Activated T-helper 1 cell treated with Interleukin-2 at 50 U/mL for 16 hours (primary cell): Measurements from ENCODE around the gene CAVIN2.

Source experiments
- DNase-seq: peaks from one replicate; pipeline ENCODE4 v3.0.0-alpha.2; 2020; ENCODE audit warnings: low read depth

The CAVIN2 gene

DNA sequence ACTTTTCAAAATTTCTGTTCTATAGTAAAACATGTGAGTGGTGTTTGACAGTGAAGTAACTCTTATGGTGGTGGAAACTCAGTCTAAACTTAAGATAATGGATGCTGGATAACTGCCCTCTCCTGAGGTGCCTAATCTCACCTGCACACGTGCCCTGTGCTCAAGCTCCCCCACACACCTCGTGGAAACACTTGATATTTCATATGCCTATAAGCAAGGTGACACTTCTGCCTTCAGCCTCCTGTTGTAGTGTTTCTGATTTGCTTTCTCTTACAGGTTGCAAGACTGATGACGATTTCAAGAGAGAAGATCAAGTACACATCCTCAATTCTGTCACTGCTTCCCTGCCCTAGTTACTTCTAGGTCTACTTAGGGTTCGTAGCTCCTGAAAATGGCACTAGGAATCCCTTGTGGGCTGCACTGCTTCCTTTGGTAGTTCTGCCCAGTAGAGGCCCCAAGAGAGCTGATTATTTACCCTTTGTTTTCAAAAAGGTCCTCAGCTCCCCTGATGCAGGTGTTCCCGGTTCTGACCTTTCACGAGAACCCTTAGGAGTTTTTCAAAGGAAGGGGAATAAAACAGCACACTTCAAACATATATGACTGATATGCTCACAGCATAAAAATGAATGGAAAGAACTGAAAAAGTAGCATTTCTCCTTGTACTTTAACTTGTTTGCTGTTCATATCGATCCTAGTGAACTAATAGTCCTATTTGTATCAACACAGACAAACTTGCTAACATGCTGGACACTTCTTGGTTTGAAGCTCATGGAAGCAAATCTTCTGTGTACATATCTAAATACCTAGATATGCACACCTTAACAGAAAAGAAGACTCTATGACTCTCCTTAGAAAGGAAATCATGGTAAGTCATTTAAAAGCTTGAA, 6.7 kb downstream of the CAVIN2 start:
- no peak for DNase-seq

DNA sequence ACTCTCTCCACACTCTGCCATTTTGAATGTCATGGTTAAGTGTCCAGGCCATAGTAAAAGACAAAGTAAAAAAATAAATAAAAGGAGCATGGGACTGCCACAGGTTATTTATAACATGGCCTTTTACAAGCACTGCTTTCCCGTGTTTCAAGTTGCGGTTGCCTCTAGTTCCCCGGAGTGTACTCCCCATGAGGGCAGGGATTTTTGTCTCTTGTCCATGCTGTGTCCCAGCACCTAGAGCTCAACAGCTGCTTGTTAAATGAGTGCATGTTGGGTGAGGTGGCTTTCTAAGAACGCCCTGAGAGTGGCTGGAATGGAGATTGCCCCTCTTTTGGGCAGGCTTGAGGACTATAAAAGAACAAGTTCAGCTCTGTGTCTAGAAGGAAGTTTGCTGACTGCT, 8.4 kb downstream of the CAVIN2 start:
- DNase-seq, result no peak

DNA sequence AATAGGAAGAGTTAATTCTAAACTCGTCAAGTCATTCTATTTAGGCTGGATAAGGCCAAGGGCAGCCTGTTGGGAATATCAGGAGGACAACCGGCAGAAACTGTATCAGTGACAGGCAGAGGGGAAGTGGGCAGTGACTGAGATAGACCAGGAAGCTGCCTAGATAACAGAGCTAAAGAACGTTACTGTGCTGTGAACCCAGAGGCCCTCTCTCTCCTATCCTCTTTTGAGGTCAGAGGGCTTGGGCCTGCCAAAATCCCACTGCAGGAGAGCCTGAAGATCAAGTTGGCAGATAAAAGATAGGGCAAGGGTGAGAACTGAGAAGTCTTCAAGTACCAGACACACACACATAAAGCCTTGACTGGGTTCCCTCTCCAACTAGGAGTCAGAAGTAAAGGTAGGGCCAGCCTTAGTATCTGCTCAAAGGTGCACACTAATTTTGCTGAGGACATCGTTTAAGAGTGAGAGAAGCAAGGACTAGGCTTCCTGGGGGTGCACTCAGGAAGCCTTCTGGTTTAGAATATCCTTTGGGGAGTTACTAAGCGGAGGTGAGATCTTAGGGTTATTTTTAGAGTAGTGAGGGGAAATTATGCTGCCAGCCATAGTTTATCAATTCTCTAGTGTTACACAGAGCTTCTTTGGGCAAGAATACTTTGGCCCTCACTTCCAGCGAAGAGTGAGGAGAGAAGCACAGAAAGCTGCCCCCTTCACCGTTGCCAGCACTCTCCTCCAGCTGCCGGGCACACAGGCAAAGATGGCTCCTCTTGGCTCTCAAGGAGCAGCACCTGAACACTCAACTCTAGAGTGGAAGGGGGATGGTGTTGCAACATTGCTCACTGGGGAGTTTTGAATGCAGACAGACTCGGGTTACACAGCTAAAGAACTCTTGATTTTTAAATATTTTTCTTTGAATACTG, 9.8 kb downstream of the CAVIN2 start:
- no peak for DNase-seq

DNA sequence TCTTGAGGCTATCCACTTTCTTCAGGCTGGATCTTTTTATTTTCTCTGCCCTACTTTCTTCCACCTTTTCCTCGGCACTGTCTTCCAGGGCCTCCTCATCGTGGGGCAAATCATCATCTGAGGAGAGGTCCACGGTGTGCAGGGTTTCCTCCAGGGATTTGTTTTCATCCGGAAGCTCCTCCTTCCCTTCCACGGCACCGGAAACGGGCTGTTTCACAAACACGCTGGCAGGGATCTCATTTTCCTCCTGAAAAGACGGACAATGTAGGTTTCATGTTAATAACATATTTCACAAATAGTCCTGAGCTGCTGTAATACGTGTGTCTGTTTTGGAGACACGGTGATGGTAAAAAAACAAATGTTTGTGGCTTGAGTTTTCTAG, 10.4 kb downstream of the CAVIN2 start:
- no peak for DNase-seq

DNA sequence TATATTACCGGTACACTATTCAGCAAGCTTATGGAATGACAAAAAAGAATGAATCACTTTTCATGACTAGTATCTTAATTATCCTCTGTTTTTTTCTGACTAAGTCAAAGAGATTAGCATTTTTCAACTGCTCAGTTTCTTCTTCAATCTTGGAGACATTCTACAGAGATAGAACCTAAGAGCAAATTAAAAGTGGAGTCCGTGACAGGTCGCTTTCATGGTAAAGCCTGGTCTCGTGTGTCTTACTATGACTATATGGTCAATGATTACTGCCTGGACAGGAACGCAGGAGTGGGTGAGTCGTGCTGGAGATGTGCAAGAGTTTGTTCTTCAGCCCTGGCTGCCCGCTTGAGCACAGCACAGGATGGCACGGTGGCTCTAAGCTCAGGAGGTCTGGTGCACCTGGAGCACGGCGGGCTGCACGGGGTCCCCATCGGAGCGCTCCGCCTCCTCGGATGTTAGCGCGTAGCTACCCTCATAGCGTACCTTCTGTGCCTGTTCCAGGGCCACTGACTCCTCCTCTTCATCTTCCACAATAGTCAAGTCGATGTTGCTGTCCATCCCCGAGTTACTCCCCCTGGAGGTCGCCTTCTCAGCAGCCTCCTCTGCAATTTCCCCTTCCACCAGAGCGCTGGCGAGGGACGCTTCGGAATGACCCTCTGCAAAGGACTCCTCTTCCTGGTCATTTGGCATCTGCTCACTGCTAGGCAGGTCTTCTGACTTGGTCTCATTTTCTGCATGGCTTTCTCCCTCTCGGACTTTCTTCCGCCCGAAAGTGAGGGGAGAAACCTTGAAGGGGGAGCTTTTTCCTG, 11.1 kb downstream of the CAVIN2 start:
- DNase-seq, result no peak

DNA sequence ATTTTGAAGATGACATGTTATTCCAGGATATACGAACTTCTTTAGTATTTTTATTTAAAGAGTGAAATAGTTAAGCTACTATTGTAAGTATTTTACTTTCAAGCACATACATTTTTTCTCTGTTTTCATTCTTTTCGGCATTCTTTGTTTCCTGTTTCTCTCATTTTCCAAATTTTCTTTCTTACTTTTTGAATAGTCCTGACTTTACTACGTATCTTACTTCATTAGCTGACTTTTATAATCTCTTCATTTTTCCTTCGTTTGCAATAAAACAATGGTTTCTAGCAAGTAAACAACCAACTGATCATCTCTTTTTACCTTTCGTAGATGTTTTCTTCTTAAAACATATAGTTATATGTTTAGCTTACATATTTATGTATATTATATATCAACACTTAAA, 11.8 kb downstream of the CAVIN2 start:
- DNase-seq, result no peak

DNA sequence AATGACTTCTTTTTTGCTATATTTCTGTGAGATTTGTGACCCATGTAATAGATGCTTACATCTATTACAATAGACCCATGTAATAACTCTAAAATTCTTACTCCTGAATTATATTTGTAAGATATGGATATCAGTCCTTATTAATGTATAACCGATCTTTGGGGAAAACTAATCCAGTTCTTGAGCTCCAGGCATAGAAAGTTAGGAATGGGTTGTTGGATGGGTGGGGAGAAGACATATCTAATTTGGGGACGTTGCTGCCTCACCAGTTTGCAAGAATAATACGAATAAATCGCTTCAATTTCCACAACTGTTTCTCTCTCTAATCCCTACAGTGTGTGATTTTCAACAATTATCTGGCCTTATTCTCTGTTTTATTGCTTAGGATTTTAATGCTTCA, 13.5 kb downstream of the CAVIN2 start:
- no peak for DNase-seq

DNA sequence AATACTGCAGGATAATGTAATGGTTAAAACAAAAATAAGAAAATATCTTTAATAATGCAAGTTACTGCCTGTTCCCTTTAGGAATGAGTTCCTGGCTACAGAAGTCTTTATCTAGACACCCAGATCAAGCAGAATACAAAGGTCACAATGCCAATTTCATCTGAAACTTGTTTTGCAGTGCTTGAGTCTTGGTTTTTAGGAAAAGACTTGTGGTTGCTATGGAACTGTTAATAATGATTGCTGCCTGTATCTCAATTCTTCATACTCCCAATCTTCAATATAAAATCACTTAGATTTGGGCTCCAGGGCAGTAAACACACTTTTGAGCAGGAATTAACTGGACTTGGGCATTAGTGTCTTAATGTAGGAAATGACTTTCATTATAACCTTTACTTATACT, 14.2 kb downstream of the CAVIN2 start:
- DNase-seq, result no peak

DNA sequence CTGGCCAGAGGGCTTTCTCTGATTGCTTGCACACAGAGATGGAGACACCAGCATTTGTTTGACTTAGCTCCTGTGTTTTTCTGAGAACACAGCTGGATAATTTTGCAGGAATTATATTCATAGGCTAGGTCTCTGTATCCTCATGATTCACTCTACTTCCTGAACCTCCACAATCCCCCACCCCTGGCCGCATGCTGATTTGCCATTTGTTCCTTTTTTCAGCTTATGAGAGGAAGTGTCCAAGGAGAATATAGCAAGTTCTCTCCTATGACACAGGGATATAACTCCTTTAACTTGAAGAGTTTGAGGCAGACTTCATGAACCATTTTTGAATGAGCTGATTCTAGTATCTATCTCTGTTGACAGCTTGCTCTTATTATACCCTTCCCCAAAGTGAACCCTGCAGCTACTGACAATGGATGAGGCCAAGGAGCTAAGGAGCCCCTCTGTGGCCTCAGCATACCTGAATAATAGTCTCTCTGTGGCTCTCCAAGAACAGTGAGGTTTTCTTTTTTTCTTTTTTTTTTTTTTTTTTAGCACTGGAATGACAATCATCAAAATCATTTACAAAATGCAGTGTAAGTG, 15.4 kb downstream of the CAVIN2 start:
- DNase-seq, result no peak

DNA sequence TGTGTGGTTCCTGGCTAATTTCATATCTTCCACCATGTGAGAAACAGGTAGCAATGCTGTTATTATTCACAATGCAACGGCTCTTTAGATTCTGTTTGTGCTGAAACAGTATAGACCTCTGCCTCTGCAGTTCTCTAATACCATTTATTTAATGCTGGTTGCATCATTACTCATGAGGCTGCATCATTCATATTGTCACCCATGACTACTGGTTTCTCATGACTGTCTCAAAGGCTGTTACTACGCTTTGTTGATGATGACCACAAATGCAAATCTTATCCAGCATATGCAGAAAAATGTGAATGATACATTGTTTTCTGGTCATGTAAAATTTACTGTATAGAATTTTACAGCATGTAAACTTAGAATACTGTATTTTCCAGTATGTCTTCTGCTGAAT, 22.5 kb downstream of the CAVIN2 start:
- no peak for DNase-seq

DNA sequence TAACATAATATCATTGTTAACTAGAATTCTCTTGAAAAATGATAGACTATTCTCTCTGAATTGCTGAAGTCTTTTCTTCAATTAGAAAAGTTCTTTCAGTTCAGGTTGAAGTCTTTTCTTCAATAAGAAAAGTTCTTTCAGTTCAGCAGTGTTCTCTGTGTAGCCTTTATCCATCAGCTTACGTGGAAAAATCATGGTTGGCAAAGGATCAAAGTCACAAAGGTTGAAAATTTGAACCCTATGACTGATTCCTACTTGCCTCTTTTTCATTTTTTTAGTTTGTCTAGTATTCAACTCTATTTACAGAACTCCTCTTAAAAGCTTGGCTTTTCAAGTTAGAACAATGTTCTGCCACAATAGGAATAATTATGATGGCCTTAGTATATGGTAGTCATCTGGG, 25.8 kb downstream of the CAVIN2 start:
- DNase-seq, result no peak

DNA sequence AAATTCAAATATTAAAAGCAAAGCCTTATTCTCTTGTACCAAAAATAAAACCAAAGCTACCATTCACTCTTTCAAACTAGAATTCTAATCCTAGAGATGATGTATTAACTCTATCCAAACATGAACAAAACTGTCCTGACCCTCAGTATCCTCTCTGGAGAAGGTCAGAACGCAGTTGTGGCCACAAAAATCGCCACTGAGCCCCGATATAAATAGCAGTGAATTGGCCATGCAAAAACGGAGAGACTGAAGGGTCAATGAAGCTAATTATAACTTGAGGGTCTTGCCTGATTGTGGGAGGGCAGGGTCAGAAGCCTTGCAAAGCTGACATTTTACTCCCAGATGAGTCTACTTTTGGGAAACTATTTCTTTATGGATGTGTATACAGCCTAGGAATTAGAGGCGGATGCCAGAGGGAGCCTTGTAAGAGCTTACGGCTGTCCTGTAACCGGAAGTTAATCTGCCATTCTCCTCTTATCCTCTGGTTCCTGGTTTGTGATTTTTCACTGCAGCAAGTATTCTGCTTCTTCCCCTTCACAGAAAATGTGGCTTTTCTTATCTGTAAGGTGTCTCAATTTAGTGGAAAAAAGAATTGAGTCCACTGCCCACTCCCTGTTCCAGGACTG, 28.1 kb downstream of the CAVIN2 start:
- DNase-seq, result no peak

DNA sequence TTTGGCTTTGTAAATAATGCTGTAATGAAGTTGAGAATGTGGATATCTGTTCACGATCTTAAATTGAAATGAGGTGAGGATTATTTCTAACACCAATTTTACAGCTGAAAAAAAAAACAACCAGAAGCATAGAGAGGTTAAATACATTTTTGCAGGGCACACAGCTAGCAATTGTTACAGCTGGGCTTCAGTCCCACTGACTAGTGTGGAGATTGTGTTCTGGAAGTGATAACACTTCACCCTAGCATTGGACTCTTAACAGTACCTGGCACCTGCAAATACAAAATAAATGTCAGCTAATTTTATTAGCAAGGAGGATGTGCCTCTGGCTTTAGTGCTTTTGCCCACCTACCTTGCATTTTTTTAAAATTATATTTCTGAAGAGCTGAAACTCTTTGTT, 28.8 kb downstream of the CAVIN2 start:
- no peak for DNase-seq

DNA sequence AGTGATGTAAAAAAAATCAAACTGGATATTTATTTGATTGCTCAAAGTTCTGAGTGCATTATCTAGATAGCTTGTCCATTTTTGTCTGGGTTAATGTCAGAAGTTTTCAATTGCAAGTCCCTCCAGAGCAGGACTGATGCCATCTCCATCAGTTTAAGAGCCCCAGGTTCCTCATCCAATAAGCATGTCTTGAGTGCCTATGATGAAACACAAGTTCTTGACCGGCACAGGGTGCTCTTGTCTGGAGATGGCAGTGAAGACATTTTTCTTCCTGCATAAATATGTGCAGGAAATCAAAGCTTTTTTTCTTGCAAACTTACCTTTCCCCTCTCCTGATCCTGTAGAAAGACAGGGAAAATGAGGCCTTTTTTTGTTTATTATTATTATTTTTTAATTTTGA, 31.9 kb downstream of the CAVIN2 start:
- DNase-seq, result no peak

DNA sequence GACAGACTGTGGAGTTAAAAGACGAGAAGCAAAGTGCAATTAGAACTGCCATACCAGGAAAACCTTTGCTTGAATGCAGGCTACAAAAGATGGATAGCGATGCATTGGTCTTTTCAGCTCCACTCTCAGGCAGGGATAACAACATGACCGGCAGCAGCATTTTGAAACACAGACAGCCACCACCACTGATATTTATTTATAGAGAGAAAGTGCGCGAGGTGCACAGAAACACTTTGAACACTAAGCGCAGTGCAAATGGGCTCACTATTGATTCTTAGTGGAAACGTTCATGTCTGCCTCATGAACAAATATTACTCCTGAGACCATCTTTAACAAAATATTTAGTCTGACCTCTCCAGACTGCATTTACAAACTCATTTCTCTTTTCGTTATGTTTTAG, 32.9 kb downstream of the CAVIN2 start:
- no peak for DNase-seq

DNA sequence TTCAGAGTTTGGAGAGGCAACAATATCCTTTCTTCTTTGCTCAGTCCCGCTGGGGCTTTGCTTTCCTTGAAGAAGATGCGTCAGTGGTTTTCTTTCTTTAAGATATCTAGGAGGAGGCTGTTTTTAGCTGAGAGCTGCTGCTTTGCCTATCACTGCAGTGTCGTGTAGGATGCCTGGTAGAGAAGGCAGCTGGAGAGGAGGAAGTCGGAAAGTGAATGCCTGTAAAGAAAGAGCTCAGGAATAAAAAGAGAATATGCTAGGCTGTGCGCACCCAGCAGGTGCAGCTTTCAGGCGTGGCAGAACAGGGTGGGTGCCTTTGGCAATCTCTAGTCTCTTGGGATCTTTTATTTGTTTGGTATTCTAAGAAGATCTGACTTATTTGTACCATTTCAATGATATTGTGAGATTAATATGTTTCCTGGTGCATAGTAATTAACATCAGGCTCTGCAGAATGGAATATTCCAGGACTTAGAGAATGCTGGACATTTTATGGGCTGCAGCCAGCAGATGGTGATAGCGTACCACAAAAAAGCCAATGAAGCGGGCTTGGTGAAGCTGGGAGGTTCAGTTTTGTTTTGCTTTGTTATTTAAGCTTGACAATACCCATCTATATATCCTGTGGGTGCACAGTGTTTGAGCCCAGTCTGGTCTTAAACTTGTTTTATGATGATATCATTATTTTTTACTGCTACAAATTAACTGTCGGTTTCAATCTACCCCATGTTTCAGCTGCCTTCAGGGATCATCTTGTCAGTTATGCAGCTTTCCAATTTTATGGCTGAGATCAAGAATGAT, 34.9 kb downstream of the CAVIN2 start:
- no peak for DNase-seq

DNA sequence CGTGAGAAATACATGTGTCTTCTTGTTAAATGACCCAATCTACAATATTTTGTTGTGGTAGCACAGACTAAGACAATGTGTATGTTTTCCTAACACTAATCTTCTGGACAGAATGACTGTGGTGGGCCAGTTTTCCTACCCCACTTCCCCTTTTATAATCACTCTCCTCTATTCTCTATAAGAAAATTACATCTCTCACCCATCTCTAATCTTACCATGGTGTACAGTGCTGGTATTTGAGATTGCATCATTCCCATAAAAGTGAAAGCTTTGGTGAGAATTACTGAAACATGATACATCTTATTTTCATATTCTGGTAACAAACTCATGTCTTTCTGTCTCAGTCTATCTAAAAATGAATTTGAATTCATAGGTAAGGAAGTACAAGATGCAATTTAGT, 40.5 kb downstream of the CAVIN2 start:
- no peak for DNase-seq

DNA sequence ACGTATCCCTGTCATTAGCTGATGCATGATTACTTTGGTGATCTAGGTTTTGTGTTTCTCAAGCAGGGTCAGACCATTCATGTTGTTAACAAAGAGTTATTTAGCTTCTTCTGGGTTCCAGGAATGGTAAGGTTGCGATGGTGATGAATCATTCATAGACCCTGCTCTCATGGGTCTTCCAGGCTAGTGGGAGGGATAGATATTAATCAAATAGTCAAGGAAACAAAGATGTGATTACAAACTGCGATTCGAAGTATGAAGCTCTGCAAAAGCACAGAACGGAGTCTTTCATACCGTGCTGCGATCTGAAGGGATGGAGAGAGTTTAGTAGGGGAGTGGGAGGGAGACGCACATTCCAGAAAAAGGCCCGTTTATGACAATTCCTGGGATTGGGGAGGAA, 42.1 kb downstream of the CAVIN2 start:
- no peak for DNase-seq

DNA sequence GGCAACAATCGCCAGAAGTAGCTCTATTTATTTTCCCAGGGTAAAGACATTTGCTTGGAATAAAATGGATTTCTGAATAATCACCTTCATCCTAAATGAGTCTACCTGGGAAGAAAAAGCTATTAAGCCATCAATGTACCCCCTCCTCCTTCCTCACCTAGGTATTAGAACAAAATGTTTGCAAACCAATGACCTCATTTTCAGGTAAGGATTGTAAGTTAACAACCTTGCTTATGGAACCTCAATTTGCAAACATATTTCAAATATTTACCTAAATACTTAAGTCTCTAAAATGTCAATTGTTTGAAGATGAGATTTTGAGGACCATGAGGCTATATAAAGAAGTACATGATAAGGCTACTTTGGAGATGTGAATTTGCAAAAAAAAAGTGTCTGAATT, 43.9 kb downstream of the CAVIN2 start:
- no peak for DNase-seq

DNA sequence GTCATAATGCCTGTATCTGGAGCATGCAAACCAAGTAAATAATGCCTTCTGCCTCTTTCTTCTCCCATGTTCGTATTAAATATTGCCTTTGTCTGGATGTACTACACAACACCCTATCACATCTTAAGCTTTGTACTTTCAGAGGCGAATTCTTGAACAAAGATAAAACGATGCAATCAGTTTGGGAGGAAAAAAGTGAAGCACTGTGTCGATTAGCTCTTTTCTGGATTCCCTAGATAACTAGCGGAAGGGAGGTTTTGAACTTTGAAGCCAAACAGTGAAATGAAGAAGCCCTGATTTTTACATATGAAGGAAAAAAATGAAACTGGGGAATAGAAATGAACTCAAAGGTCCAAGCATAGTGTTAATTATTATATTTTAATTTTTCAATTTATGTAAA, 44.7 kb downstream of the CAVIN2 start:
- no peak for DNase-seq

DNA sequence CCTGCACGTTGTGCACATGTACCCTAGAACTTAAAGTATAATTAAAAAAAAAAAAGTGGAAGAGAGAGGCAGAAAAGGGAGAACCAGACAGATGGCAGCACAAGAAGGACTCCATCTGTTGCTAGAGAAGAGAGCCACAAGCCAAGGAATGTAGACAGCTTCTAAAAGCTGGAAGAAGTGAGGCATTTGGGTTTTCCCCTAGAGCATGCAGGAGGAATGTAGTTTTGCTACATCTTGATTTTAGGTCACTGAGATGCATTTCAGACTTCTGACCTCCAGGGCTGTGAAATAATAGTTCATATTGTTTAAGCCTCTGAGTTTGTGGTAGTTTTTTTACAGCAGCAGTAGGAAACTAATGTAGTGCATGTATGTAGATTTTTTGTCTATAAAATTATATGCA, 46.0 kb downstream of the CAVIN2 start:
- DNase-seq, result no peak
